Thoracic aorta (tissue), 2 donors: ENCODE results near the gene PGLYRP1. TPM values are rescaled to one million over a fixed set of nuclear protein-coding genes. Genes with fewer than 3 reads are reported as not detected.

Experiments used
- ATAC-seq: fragments of 150-250 bp; one replicate; pipeline ENCODE4 v1.8.0; 2017; ENCODE audit warnings: low read depth; ENCODE audit not compliant: insufficient number of reproducible peaks, low FRiP score
- DNase-seq: peaks from one replicate; pipeline ENCODE4 v3.0.0-alpha.2; 2020; ENCODE audit warnings: low spot score
- H3K27ac ChIP-seq, 2 donors: fragments of 200-600 bp; sonication (generic); 1 replicate in 1 of 2; 2 replicates in 1 of 2; pipeline ENCODE4 v1.5.1; 2016; ENCODE audit warnings: mild to moderate bottlenecking in 2 of 2, moderate library complexity in 2 of 2
- H3K27me3 ChIP-seq: fragments of 200-600 bp; sonication (generic); replicated peaks from 2 replicates; pipeline ENCODE4 v1.6.0; 2016; ENCODE audit warnings: mild to moderate bottlenecking; ENCODE audit not compliant: insufficient read depth
- H3K36me3 ChIP-seq: fragments of 200-600 bp; sonication (generic); one replicate; pipeline ENCODE4 v1.5.1; 2016
- H3K4me1 ChIP-seq, 2 donors: fragments of 200-600 bp; sonication (generic); 1 replicate in 1 of 2; 2 replicates in 1 of 2; pipeline versions ENCODE4 v1.5.1 to v1.6.0; 2016; ENCODE audit warnings: low read depth in 2 of 2, mild to moderate bottlenecking in 1 of 2; ENCODE audit not compliant: control insufficient read depth in 1 of 2
- H3K4me3 ChIP-seq: fragments of 200-600 bp; sonication (generic); 2 replicates; pipeline ENCODE4 v1.5.1; 2016; ENCODE audit warnings: mild to moderate bottlenecking
- H3K9me3 ChIP-seq: fragments of 200-600 bp; sonication (generic); 2 replicates; pipeline ENCODE4 v1.5.1; 2016
- total RNA-seq, 2 donors: library from RNA; depleted of rRNA; stranded (reverse); fragments of >200 nt; gene quantifications; one replicate each; pipeline versions ENCODE4 v1.1.0 to v1.2.3, GENCODE V29; 2016
- TF ChIP-seq, protein P1 (sequence below): fragments of 200-600 bp; sonication (generic); IDR thresholded peaks from one replicate; pipeline ENCODE4 v1.5.1; 2019; ENCODE audit warnings: antibody characterized with exemption

The PGLYRP1 gene
- total RNA-seq, 2 donors from 2014 or later: not detected

DNA sequence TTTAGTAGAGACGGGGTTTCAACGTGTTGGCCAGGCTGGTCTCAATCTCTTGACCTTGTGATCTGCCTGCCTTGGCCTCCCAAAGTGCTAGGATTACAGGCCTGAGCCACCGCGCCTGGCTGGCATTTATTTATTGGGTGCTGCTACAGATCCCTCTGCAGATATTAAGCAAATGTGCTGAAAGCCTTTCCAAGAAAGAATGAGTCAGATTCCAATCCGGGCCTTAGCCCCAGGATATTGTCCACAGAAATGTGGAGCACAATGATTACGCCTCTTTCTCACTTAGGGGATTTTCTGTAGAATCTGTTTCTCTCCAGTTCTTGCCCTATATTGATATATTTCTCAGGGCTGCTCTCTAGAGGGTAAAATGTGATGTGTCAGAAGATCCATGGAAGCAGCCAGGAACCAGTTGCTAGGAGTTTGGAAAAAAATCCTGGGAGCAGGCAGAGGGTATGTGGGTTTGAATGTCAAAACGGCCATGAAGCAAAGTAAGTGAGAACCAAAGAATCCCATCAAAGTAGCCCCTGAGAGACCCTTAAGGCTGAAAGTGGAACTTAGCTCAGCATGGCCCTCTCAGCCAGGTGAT, 42.7 kb upstream of the PGLYRP1 start:
- H3K36me3 ChIP-seq: no peaks in the 10 kb centered on the region
- DNase-seq: no peak
- no peaks in the 10 kb centered on the region for H3K4me1 ChIP-seq
- no peak overlapping the region for H3K27ac ChIP-seq
- peaks cover 5% of the 10 kb centered on the region for H3K27me3 ChIP-seq
- no peaks in the 10 kb centered on the region for H3K9me3 ChIP-seq
- H3K4me3 ChIP-seq: no peak overlapping the region
- TF ChIP-seq, protein P1, sequence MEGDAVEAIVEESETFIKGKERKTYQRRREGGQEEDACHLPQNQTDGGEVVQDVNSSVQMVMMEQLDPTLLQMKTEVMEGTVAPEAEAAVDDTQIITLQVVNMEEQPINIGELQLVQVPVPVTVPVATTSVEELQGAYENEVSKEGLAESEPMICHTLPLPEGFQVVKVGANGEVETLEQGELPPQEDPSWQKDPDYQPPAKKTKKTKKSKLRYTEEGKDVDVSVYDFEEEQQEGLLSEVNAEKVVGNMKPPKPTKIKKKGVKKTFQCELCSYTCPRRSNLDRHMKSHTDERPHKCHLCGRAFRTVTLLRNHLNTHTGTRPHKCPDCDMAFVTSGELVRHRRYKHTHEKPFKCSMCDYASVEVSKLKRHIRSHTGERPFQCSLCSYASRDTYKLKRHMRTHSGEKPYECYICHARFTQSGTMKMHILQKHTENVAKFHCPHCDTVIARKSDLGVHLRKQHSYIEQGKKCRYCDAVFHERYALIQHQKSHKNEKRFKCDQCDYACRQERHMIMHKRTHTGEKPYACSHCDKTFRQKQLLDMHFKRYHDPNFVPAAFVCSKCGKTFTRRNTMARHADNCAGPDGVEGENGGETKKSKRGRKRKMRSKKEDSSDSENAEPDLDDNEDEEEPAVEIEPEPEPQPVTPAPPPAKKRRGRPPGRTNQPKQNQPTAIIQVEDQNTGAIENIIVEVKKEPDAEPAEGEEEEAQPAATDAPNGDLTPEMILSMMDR: no peak
- ATAC-seq: no peak

DNA sequence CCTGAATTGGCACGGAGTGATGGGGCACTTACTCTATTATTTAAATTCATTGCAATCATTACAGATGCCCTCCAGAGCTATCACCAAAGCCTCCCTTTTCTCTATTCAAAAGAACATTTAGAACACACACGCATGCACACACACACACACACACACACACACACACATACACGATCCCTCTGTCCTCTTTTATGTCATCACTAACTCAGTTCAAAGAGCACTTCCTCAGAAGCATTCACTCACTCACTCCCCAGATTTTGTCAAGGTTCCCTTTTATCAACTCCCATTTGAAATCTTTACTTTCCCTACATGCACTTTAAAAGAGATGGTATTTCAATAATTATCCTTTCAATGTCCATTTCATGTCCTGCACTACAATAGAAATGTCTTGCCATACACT, 40.3 kb upstream of the PGLYRP1 start:
- no peak for DNase-seq
- no peak for ATAC-seq
- H3K27me3 ChIP-seq: peaks cover 5% of the 10 kb centered on the region

DNA sequence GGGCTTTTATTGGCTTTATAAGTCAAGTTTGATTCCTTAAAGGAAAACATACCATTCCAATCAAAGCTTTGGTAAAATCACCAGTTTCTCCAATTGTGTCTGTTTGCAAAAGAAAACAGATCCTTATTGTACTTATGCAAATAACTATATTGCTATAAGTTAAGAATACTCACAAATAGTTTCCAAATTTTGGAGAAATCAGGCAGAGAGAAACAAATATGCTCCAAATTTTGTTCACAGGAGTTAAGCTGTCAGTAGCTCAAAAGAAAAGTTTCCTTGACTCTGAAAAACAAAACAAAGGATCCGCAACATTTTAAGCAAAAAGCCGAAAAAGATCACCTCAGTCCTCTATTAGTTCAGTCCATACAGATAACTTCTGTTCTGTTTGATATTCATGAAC, 37.2 kb upstream of the PGLYRP1 start:
- ATAC-seq (no peak), DNase-seq (no peak)
- H3K9me3 ChIP-seq: no peaks in the 10 kb centered on the region
- peaks cover 5% of the 10 kb centered on the region for H3K27me3 ChIP-seq
- H3K4me1 ChIP-seq: no peaks in the 10 kb centered on the region
- no peak overlapping the region for H3K4me3 ChIP-seq
- H3K36me3 ChIP-seq: no peaks in the 10 kb centered on the region
- TF ChIP-seq, protein P1: no peak
- H3K27ac ChIP-seq: no peak overlapping the region

More for the DNA sequence above, 40.3 kb upstream of the PGLYRP1 start:
- Histone ChIP-seq H3K9me3 (no peaks in the 10 kb centered on the region), H3K4me3 (no peak overlapping the region), H3K4me1 (no peaks in the 10 kb centered on the region), H3K36me3 (no peaks in the 10 kb centered on the region), H3K27ac (no peak overlapping the region)
- TF ChIP-seq, protein P1: no peak

DNA sequence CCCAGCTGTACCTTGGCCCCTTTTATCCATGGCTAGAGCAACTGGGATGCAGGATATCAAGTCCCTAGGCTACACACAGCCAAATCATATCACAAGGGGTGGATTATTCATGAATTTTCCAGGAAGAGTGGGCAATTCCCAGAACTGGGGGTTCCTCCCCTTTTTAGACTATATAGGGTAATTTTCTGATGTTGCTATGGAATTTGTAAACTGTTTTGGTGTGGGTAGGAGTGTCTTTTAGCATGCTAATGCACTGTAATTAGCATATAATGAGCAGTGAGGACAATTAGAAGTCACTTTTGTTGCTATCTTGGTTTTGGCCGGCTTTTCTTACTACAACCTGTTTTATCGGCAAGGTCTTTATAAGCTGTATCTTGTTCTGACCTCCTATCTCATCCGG, 35.9 kb upstream of the PGLYRP1 start:
- H3K4me1 ChIP-seq: no peaks in the 10 kb centered on the region
- H3K9me3 ChIP-seq: no peaks in the 10 kb centered on the region
- H3K4me3 ChIP-seq: no peak overlapping the region
- H3K36me3 ChIP-seq: no peaks in the 10 kb centered on the region
- H3K27ac ChIP-seq: no peak overlapping the region
- DNase-seq (no peak), ATAC-seq (no peak)
- TF ChIP-seq, protein P1: no peak
- peaks cover 5% of the 10 kb centered on the region for H3K27me3 ChIP-seq

DNA sequence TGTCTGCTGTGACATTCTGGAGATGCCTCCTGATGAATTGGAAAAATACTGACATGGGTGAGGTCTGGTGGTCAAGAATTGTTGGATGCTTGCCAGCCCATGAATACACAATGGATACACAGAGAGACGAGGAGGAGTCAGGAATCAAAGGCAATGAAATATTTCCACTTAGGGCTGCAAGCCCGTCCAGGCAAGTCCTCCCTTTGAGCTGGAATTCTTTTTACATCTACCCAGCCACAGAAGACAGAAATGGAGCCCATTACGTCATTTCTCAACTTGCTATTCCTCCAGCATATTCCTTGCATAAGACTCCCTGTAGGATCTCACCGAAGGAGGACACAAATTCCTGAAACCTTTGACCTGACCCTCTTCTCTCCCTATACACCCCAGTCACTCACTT, 33.7 kb upstream of the PGLYRP1 start:
- no peak overlapping the region for H3K4me3 ChIP-seq
- ATAC-seq: no peak
- TF ChIP-seq, protein P1: no peak
- no peaks in the 10 kb centered on the region for H3K9me3 ChIP-seq
- DNase-seq: no peak
- no peak overlapping the region for H3K27ac ChIP-seq
- H3K4me1 ChIP-seq: no peaks in the 10 kb centered on the region
- H3K36me3 ChIP-seq: no peaks in the 10 kb centered on the region
- H3K27me3 ChIP-seq: peaks cover 3% of the 10 kb centered on the region
